GM23338 (cell line): ENCODE results near the gene PIEZO2.
"Not testable (repeated sequence)": the region's sequence is repeated elsewhere in the genome, so short reads cannot be mapped to it uniquely, and the experiment has no call there.

Source experiments
- CTCF ChIP-seq, 2 experiments: fragments of 200-600 bp in 1 of 2; sonication (generic) in 1 of 2; conservative IDR thresholded peaks; 2 replicates each; pipeline versions ENCODE4 v1.5.1 to v1.6.1; 2016 to 2017; ENCODE audit warnings: antibody characterized with exemption in 2 of 2, low read depth in 2 of 2, mild to moderate bottlenecking in 2 of 2, moderate library complexity in 1 of 2
- EZH2phosphoT487 ChIP-seq: fragments of 200-600 bp; sonication (generic); IDR thresholded peaks from one replicate; pipeline ENCODE4 v1.8.1; 2018; ENCODE audit warnings: antibody characterized with exemption; ENCODE audit not compliant: unreplicated experiment
- NANOG ChIP-seq: IDR thresholded peaks from 2 replicates; pipeline ENCODE4 v1.6.1; 2016; ENCODE audit warnings: antibody characterized with exemption, borderline replicate concordance
- POLR2AphosphoS5 ChIP-seq: IDR thresholded peaks from 2 replicates; pipeline ENCODE4 v1.6.1; 2016; ENCODE audit warnings: antibody characterized with exemption, low read depth

GRCh38 chr18:10626606-10627213 is 522.7 kb downstream of the PIEZO2 start:
- not testable (repeated sequence) for TF ChIP-seq CTCF (conservative IDR thresholded peaks at IDR 0.05; ENCODE audit: low read depth in 2 of 2); POLR2AphosphoS5; EZH2phosphoT487; NANOG
